HG02970 (cell line): Measurements from ENCODE around the gene NEK4.

ENCODE experiments used
- ATAC-seq: cut with Tn5 transposase; IDR thresholded peaks from one replicate; pipeline ENCODE4 v1.9.1; 2021; ENCODE audit warnings: mild to moderate bottlenecking, moderate library complexity, moderate number of reproducible peaks; ENCODE audit not compliant: unreplicated experiment, low FRiP score

NEK4 gene

GRCh38 chr3:52793702-52794611 lies 23.2 kb upstream of the NEK4 start:
- ATAC-seq, result no peak

GRCh38 chr3:52792961-52793695 lies 22.4 kb upstream of the NEK4 start:
- no peak for ATAC-seq

- no peak for ATAC-seq
Measured at GRCh38 chr3:52792413-52792812, 21.7 kb upstream of the NEK4 start.

- ATAC-seq, result no peak
Measured at GRCh38 chr3:52791928-52792327, 21.2 kb upstream of the NEK4 start.

GRCh38 chr3:52791366-52791765 lies 20.6 kb upstream of the NEK4 start:
- no peak for ATAC-seq

GRCh38 chr3:52790741-52791140 lies 20.0 kb upstream of the NEK4 start:
- no peak for ATAC-seq

- no peak for ATAC-seq
Measured at GRCh38 chr3:52790337-52790736, 19.6 kb upstream of the NEK4 start.

GRCh38 chr3:52789746-52790040 lies 19.0 kb upstream of the NEK4 start:
- ATAC-seq, result no peak

- no peak for ATAC-seq
Measured at GRCh38 chr3:52788890-52789745, 18.4 kb upstream of the NEK4 start.

- no peak for ATAC-seq
Measured at GRCh38 chr3:52787672-52788625, 17.2 kb upstream of the NEK4 start.

- no peak for ATAC-seq
Measured at GRCh38 chr3:52787246-52787645, 16.5 kb upstream of the NEK4 start.

- ATAC-seq, result no peak
Measured at GRCh38 chr3:52786330-52787215, 15.8 kb upstream of the NEK4 start.

- no peak for ATAC-seq
Measured at GRCh38 chr3:52784931-52785590, 14.3 kb upstream of the NEK4 start.

- ATAC-seq, result no peak
Measured at GRCh38 chr3:52784021-52784621, 13.4 kb upstream of the NEK4 start.

GRCh38 chr3:52783211-52783555 lies 12.4 kb upstream of the NEK4 start:
- ATAC-seq, result no peak

GRCh38 chr3:52782412-52783210 lies 11.9 kb upstream of the NEK4 start:
- ATAC-seq, result no peak

- no peak for ATAC-seq
Measured at GRCh38 chr3:52781741-52782140, 11.0 kb upstream of the NEK4 start.
